HG03159 (cell line): ENCODE data around the gene PEX14.

Source experiments
- ATAC-seq: cut with Tn5 transposase; IDR thresholded peaks from one replicate; pipeline ENCODE4 v1.9.1; 2021; ENCODE audit warnings: mild to moderate bottlenecking, moderate library complexity; ENCODE audit not compliant: unreplicated experiment

The PEX14 gene

GRCh38 chr1:10515976-10516750 is 41.4 kb downstream of the PEX14 start:
- no peak for ATAC-seq

- no peak for ATAC-seq
Measured at GRCh38 chr1:10516925-10517676, 42.4 kb downstream of the PEX14 start.

GRCh38 chr1:10517677-10517982 is 42.9 kb downstream of the PEX14 start:
- ATAC-seq: no peak

- no peak for ATAC-seq
Measured at GRCh38 chr1:10519016-10519417, 44.3 kb downstream of the PEX14 start.

GRCh38 chr1:10520497-10520896 is 45.7 kb downstream of the PEX14 start:
- no peak for ATAC-seq

- ATAC-seq: no peak
Measured at GRCh38 chr1:10520952-10521351, 46.2 kb downstream of the PEX14 start.

- ATAC-seq: no peak
Measured at GRCh38 chr1:10521537-10522157, 46.9 kb downstream of the PEX14 start.

- ATAC-seq: no peak
Measured at GRCh38 chr1:10522322-10522860, 47.6 kb downstream of the PEX14 start.

GRCh38 chr1:10525208-10525607 is 50.5 kb downstream of the PEX14 start:
- ATAC-seq: no peak

GRCh38 chr1:10528066-10529014 is 53.6 kb downstream of the PEX14 start:
- ATAC-seq: no peak

- no peak for ATAC-seq
Measured at GRCh38 chr1:10529091-10529490, 54.3 kb downstream of the PEX14 start.

- ATAC-seq: no peak
Measured at GRCh38 chr1:10529765-10530164, 55.0 kb downstream of the PEX14 start.

- ATAC-seq: no peak
Measured at GRCh38 chr1:10530281-10530740, 55.6 kb downstream of the PEX14 start.

- ATAC-seq: no peak
Measured at GRCh38 chr1:10530756-10531495, 56.2 kb downstream of the PEX14 start.

GRCh38 chr1:10532362-10532761 is 57.6 kb downstream of the PEX14 start:
- ATAC-seq: no peak

GRCh38 chr1:10534519-10534918 is 59.8 kb downstream of the PEX14 start:
- no peak for ATAC-seq

- ATAC-seq: no peak
Measured at GRCh38 chr1:10536133-10536770, 61.5 kb downstream of the PEX14 start.

- no peak for ATAC-seq
Measured at GRCh38 chr1:10537082-10537766, 62.5 kb downstream of the PEX14 start.
